DMS53 treated with DMSO at 0.1 percent for 48 hours (cell line): ENCODE measurements around the gene ZNF485.
"Not testable (repeated sequence)": the region's sequence is repeated elsewhere in the genome, so short reads cannot be mapped to it uniquely, and the experiment has no call there.

Source experiments
- DNase-seq: peaks from one replicate; lab custom pipeline; 2025; ENCODE audit not compliant: unreplicated experiment; lab: John Stamatoyannopoulos, UW

Gene ZNF485

DNA sequence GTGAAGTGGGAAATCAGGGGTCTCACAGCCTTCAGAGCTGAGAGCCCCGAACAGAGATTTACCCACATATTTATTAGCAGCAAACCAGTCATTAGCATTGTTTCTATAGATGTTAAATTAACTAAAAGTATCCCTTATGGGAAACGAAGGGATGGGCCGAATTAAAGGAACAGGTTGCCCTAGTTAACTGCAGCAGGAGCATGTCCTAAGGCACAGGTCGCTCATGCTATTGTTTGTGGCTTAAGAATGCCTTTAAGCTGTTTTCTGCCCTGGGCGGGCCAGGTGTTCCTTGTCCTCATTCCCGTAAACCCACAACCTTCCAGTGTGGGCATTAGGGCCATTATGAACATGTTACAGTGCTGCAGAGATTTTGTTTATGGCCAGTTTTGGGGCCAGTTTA, 4.7 kb upstream of the ZNF485 start:
- DNase-seq, result not testable (repeated sequence)

DNA sequence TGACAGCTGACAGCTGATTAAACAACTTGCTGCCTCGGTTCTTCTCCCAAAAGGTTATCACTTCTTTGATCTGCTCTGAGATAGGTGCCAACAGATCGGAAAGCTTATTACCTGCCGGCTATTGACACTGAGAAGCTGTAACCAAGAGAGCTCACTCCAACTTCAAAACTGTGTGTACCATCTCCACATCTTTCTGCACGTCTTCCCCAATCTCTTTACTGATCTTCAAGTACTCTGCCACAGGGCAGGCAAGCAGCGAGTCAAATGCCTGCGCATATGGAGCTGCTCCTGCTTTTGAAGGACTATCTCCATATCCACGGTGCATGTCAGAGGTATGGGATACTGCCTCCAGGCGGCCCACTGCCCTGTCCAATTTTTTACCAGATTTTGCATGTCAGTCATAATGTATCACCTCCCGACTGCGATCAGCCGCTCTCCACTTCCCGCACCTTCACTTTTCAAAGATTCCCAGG, 352 bp upstream of the ZNF485 start:
- DNase-seq, result no peak

DNA sequence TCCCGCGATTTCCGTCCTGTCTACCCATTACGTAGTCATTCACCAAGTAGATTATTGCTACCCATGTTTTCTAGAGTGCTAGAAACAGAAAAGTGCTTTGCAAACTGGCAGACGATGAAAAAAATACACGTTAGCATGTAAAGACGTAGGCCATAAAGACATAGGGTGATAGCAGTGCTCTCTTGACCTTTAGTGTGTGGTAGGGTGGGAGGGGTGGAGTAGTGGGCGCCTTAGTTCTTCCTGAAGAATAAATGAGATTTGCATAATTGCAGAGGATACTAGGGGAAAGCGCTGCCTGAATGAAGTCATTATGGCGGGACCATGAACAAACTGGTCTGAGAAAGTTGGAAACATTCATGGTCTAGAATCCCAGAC, 948 bp downstream of the ZNF485 start:
- DNase-seq, result no peak

DNA sequence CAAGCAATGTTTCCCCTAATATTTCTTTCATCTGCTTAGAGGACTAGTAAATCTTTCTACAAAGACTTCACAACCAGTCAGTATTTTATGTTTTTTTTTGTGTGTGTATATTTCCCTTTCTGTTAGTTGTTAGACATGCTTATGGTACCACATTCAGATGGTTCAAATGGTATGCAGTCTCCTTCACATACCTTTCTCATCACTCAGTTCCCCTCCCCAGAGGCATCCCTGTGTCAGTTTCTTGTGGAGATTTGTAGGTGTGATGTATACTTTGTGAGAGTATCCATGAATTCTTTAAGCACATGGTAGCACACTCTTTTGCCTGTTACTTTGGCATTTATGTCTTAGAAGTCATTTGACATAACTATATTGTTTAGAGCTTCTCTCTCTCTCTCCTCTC, 4.4 kb downstream of the ZNF485 start:
- no peak for DNase-seq

DNA sequence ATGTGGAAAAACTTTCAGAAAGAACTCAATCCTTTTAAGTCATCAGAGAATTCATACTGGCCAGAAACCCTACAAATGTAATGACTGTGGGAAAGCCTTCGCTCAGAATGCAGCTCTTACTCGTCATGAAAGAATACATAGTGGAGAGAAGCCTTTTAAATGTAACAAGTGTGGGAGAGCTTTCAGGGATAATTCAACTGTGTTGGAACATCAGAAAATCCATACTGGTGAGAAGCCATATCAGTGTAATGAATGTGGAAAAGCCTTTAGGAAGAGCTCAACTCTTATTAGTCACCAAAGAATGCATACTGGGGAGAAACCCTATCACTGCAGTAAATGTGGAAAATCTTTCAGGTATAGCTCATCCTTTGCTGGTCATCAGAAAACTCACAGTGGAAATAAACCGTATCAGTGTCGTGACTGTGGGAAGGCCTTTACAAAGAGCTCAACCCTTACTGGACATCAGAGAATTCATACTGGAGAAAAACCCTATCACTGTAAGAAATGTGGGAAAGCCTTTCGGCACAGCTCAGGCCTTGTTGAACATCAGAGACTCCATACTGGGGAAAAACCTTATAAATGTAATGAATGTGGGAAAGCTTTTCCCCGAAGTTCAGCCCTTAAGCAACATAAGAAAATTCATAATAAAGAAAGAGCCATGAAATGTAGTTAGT, 10.6 kb downstream of the ZNF485 start:
- no peak for DNase-seq

DNA sequence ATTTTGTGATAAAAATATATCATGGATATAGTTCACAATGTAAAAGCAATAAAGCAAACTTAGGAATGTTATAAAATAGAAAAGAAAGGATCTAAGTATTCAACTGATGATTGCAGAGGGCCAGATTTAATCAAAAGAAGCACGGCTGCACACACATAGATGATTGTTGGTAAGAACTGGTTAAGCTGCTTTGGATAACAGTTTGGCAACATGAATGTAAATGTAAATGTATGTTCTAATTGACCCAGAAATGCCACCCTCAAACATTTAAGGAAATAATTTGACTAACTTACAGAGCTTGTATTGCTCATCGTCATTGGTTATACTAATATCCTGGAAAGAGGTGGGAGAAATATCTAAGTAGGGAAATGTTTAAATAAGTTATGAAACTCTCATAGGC, 13.1 kb downstream of the ZNF485 start:
- DNase-seq, result no peak

DNA sequence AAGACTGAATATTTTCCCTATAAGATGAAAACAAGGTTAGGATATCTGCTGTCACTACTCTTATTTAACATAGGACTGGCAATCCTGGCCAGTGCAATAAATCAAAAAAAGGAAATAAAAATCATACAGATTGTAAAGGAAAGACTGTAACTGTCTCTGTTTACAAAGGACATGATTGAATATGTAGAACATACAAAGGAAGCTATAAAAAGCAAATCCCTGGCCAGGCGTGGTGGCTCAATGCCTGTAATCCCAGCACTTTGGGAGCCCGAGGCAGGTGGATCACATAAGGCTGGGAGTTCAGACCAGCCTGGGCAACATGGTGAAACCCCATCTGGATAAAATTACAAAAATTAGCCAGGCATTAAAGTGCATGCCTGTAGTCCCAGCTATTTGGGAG, 15.8 kb downstream of the ZNF485 start:
- no peak for DNase-seq

DNA sequence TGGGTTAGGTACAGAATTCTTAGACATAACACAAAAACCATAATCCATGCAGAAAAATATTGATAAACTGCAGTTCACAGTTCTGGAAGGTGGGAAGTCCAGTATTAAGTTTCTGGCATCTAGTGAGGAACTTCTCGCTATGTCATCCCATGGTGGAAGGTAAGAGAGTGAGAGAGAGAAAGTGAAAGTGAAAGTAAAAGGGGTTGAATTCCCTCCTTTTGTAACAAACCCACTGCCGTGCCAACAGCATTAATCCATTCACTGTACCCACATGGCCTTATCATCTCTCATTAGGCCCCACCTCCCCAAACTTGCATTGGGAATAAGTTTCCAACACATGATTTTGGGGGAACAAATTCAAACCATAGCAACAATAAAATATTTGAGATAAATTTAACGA, 17.1 kb downstream of the ZNF485 start:
- DNase-seq, result peak; percentile 5

DNA sequence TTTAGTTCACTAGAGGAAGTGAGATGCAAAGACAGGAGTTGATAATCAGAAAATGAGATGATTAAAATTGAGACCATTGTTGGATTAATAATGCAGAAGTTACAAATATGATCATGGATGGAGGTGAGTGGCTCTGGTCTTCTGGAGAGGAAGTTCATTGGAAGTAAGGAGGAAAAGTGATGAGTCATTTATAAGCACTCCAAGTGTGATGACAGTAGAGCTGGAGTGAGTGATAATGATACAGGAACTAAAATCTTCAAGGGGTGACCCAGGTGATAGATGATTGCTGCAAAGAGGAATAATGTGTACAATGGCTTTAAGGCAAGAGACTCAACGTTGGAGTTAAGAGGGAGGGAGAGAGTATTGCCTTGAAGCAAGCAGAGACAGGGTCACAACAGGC, 21.7 kb downstream of the ZNF485 start:
- no peak for DNase-seq

DNA sequence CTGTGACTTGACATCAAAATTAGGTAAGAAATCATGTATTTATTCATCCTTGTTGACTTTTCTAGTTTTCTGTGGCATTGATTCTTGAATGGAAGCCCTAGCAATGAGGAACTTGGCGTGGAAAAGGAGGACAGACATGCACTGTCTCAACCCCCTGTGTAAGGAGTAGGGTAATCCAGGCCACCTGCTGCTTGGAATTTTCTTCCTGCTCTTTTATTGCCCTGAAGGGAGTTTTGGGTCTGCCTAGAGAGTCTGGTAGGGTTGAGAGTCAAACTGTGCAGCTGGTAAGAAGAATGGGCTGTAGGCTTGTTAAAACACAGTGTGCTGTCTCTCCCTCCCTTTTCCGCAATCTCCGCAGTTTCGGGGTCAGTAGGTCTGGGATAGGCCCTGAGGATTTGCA, 22.7 kb downstream of the ZNF485 start:
- DNase-seq, result no peak

DNA sequence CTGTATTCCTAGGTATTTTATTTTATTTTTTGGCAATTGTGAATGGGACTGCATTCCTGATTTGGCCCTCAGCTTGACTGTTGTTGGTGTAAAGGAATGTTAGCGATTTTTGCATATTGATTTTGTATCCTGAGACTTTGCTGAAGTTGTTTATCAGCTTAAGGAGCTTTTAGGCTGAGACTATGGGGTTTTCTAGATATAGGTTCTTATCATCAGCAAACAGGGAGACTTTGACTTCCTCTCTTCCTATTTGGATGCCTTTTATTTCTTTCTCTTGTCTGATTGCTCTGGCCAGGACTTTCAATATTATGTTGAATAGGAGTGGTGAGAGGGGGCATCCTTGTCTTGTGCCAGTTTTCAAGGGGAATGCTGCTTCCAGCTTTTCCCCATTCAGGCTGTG, 29.6 kb downstream of the ZNF485 start:
- not testable (repeated sequence) for DNase-seq

DNA sequence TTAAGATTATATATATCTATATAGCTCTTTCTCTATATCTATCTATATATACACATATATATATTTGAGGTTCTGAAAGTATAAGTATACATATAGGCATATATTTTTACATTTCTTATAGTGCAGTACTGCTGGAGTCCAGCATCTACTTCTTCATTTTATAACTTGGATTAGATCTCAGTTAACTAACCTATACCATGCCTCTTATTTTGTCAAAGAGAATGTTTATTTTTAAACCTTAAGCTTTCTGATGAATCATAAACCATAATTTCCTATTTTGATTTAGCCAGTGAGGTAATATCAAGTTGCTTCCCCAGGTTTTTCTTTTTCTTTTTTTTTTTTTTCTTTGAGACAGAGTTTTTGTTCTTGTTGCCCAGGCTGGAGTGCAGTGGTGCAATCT, 34.4 kb downstream of the ZNF485 start:
- no peak for DNase-seq

DNA sequence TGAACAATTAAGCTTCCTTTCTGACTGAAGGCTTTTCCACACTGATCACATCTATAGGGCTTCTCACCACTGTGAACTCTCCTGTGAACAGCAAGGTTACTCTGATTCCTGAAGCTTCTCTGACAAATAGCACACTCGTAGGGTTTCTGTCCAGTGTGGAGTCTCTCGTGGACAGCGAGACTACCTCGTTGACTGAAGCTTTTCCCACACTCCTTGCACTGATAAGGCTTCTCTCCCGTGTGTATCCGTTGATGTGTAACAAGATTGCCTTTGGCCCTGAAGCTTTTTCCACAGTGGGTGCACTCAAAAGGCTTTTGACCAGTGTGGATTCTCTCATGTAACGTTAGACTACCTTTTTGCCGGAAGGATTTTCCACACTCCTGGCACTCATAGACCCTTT, 38.0 kb downstream of the ZNF485 start:
- no peak for DNase-seq

DNA sequence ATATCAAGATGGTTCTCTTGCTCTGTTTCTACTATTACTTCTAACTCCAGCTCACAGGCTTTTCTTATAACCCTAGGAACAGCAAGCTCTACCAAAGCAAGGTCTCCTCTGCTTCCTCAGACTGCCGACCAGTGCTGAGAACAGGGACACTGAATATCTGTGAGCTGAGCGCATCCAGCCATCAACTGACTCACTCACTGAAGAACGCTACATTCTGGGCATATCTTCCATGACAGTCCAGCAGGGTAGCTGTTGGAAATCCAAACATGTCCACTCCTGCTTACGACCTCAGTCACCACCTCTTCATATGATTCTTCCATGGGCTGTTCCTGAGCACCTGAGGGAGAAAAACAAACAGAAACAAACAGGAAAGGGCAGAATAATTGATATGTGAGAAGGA, 39.6 kb downstream of the ZNF485 start:
- no peak for DNase-seq

DNA sequence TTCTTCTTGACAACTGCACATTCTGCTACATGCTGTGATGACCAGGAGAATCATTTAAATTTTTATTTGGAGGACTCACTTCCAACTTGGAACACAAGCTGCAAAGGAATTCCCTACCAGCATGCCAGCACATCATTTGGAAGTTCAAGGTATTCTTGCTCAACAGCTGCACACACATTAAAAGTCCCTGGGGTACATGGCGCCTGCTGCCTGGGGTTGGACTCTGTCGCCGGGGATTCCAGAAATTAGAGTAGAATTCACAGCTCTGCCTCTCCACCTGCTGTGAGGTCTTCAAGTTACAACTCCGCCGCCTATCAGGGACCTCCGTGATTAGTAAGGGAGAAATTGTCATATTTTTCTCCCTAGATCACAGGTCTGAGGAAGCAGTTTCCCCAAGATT, 41.3 kb downstream of the ZNF485 start:
- no peak for DNase-seq

DNA sequence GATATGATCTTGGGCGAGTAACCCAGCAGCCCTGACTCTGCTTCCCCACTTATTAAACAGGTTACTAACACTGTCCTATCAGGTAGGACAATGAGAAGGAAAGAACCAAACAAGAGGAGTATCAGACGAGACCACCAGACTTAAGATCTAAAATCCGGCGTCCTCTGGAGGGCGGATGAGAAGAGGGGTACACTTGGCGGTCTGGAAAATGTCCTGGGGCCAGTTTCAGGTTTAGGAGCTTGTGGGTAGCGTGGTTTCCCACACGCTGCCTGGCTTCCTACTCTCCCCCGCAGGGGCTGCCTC, 41.8 kb downstream of the ZNF485 start:
- DNase-seq, result no peak

DNA sequence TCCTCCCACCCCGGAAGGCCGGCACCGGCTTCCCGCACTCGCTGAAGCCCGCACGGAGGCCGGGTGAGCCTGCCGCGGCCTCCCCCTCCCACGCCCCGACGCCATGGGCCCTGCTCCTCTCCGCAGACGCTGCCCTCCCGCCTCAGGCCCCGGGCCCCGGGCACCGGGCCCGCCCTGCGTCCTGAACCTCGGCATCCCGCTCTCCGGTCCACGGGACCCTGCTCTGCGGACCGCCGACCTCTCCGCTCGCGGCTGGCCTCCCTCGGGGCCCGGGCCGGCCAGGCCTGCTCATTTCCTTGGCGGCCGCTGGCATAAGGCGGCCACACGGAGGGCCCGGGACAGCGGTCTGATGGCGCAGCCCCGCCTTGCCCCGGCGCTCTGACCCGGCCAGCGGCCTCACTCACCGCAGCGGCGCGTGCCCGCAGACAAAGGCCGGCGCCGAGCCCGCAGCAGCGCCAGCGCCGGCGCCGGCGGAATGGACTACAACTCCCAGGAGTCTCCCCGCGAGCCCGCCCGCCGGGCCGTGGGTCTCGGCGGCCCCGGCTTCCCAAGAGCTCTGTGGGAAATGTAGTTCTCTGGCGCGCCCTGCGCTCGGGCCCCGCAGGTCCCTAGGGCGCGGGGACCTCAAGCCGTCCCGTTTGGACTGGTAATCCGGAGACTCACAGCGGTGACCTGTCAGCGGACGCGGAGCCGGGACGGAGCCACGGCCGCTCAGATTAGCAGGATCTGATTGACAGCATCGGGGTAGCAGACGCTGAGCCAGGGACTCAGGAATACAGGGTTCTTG, 42.4 kb downstream of the ZNF485 start, which contains the start of gene ZNF32:
Gene ZNF32 (minus strand): TSS at position 484 of the 787 bp plus-strand sequence. CDS start 2,748 bp downstream, outside the sequence.
- peak; percentile 66 for DNase-seq

DNA sequence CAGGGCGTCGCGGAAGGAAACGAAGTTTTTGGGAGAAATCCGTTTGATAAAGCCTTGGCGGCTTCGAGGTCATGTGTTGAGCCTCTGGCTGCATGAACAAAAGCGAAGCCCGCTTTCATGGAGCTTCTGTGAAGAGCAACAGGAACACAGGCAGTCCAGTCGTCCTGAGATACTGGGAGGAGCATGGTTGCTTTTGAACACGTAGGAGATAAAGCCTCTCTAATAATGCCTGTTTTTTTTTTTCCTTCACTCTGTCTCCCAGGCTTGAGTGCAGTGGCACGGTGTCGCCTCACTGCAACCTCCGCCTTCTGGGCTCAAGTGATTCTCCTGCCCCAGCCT, 42.9 kb downstream of the ZNF485 start:
- peak; percentile 17 for DNase-seq

DNA sequence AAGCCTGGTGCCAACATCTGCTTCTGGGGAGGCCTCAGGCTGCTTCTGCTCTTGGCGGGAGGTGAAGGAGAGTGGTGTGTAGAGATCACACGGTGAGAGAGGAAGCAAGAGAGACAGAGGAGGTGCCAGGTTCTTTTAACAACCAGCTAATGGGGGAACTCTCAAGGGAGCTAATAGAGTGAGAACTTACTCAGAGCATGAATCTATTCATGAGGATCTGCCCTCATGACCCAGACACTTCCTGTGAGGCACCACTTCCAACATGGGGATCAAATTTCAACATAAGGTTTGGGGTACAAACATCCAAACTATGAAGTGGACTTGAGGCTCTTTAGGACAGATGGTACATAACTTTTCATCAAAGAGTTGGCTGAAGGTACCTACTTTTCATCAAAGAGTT, 47.5 kb downstream of the ZNF485 start:
- DNase-seq, result no peak

DNA sequence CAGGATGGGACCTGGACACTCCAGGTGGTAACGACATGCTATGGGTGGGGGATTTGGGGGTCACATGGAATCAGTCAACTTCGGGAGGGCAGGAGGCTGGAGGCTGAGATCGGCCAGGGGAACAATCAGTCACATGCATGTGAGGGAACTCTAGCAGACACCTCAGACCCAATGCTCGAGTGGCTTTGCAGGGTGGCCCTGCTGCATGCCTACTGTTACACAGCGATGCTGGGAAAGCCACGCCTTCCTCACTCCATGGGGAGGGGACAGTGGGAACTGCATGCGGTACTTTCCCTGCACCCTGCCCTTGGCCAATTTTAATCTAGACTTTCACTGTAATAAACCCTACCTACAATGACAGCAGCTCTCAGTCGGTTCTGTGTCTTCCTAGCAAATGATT, 49.1 kb downstream of the ZNF485 start:
- DNase-seq, result no peak

DNA sequence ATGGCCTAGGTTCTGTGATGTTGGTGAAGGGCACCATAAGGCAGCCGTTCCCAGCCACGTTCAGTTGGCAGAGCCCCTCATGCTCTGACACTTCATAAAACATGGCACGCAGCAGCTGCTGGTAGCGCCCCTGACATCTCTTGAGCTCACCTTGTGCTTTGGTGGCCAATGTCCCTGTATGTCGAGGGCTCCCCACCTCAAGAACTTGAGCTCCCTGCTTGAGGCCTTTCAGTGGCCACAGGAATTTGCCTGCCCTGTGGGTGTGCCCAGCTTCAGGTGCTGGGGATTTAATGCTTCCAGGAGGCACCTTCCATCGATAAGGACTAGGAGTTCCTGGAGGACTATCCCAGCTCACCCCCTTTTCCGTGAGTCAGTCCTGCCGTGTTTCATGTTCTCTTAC, 52.0 kb downstream of the ZNF485 start:
- no peak for DNase-seq

DNA sequence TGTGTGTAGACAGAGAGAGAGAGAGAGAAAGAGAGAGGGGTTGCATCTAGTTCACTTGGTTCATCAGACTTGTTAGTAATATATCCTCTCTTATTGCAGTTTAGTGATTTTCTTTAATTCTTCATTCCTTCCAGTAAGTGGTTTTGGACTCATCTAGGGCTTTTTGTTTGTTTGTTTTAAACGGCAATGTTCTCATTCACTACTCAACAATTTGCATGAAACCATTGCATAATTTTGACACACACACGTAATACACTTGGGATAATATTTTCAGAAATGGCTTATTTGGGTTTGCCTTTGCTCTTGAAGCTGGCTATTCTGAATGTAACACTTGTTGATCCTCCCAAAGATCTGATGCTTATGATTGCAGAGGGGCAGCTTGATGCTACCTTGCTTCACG, 58.8 kb downstream of the ZNF485 start:
- no peak for DNase-seq

DNA sequence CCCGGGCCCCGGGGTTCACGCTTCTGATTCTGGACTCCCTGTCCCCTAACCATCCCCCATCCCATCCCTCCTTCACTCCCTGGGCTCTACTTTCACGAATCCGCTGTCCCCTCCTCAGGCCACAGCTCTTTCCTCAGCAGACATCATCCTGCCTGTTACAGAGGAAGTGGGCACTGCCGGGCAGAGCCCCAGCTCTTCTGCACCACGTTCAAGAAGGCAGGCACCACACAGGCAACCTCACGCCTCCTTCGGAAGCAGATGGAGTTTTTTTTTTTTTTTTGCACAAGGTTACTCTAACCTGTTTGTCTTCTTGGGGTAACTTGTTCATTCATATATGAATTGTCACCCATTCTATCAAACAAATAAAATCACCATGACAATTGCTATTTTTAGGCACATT, 60.3 kb downstream of the ZNF485 start:
- no peak for DNase-seq
